Measurements from ENCODE around the gene UMODL1.

Gene UMODL1

GRCh38 chr21:42079008-42079938, 8.2 kb downstream of the UMODL1 start:
- no peak for DNase-seq (ENCODE audit: low read depth)

GRCh38 chr21:42079939-42080787, 9.0 kb downstream of the UMODL1 start:
- no peak for DNase-seq (ENCODE audit: low read depth)

GRCh38 chr21:42080788-42081083, 9.6 kb downstream of the UMODL1 start:
- no peak for DNase-seq (ENCODE audit: low read depth)

GRCh38 chr21:42081138-42081537, 10.0 kb downstream of the UMODL1 start:
- no peak for DNase-seq (ENCODE audit: low read depth)

- no peak for DNase-seq (ENCODE audit: low read depth)
These were observed 10.8 kb downstream of the UMODL1 start for GRCh38 chr21:42081931-42082381.

- no peak for DNase-seq (ENCODE audit: low read depth)
These were observed 11.6 kb downstream of the UMODL1 start for GRCh38 chr21:42082501-42083360.

- no peak for DNase-seq (ENCODE audit: low read depth)
These were observed 12.2 kb downstream of the UMODL1 start for GRCh38 chr21:42083361-42083690.

GRCh38 chr21:42084079-42084478, 13.0 kb downstream of the UMODL1 start:
- DNase-seq (ENCODE audit: low read depth), result no peak

- DNase-seq (ENCODE audit: low read depth), result no peak
These were observed 14.3 kb downstream of the UMODL1 start for GRCh38 chr21:42085246-42086077.

- DNase-seq (ENCODE audit: low read depth), result no peak
These were observed 15.9 kb downstream of the UMODL1 start for GRCh38 chr21:42086969-42087368.

GRCh38 chr21:42088148-42088547, 17.0 kb downstream of the UMODL1 start:
- DNase-seq (ENCODE audit: low read depth), result no peak

GRCh38 chr21:42088658-42089057, 17.5 kb downstream of the UMODL1 start:
- no peak for DNase-seq (ENCODE audit: low read depth)

- no peak for DNase-seq (ENCODE audit: low read depth)
These were observed 18.0 kb downstream of the UMODL1 start for GRCh38 chr21:42089093-42089631.

- DNase-seq (ENCODE audit: low read depth), result no peak
These were observed 18.7 kb downstream of the UMODL1 start for GRCh38 chr21:42089665-42090310.

- DNase-seq (ENCODE audit: low read depth), result no peak
These were observed 20.9 kb downstream of the UMODL1 start for GRCh38 chr21:42091899-42092508.

- no peak for DNase-seq (ENCODE audit: low read depth)
These were observed 21.7 kb downstream of the UMODL1 start for GRCh38 chr21:42092771-42093170.

GRCh38 chr21:42093186-42093585, 22.1 kb downstream of the UMODL1 start:
- DNase-seq (ENCODE audit: low read depth), result no peak

- DNase-seq (ENCODE audit: low read depth), result no peak
These were observed 22.9 kb downstream of the UMODL1 start for GRCh38 chr21:42093991-42094421.

GRCh38 chr21:42094811-42095210, 23.7 kb downstream of the UMODL1 start:
- DNase-seq (ENCODE audit: low read depth), result no peak

- no peak for DNase-seq (ENCODE audit: low read depth)
These were observed 24.5 kb downstream of the UMODL1 start for GRCh38 chr21:42095581-42095980.

Measured in CMK (cell line).